Measurements from ENCODE around the gene AGPAT3.

Gene AGPAT3

GRCh38 chr21:43954042-43954441 lies 89.0 kb downstream of the AGPAT3 start:
- DNase-seq (ENCODE audit: low read depth, low spot score): no peak

GRCh38 chr21:43954896-43955295 lies 89.9 kb downstream of the AGPAT3 start:
- DNase-seq (ENCODE audit: low read depth, low spot score): no peak

GRCh38 chr21:43956019-43956669 lies 91.1 kb downstream of the AGPAT3 start:
- DNase-seq (ENCODE audit: low read depth, low spot score): no peak

- DNase-seq (ENCODE audit: low read depth, low spot score): no peak
Observed at GRCh38 chr21:43956670-43957035, 91.6 kb downstream of the AGPAT3 start.

GRCh38 chr21:43957128-43957571 lies 92.1 kb downstream of the AGPAT3 start:
- no peak for DNase-seq (ENCODE audit: low read depth, low spot score)

- no peak for DNase-seq (ENCODE audit: low read depth, low spot score)
Observed at GRCh38 chr21:43957611-43958362, 92.8 kb downstream of the AGPAT3 start.

- DNase-seq (ENCODE audit: low read depth, low spot score): no peak
Observed at GRCh38 chr21:43958364-43959158, 93.5 kb downstream of the AGPAT3 start.

- no peak for DNase-seq (ENCODE audit: low read depth, low spot score)
Observed at GRCh38 chr21:43959231-43960116, 94.5 kb downstream of the AGPAT3 start.

GRCh38 chr21:43961382-43961909 lies 96.4 kb downstream of the AGPAT3 start:
- no peak for DNase-seq (ENCODE audit: low read depth, low spot score)

GRCh38 chr21:43965911-43966585 lies 101.0 kb downstream of the AGPAT3 start:
- DNase-seq (ENCODE audit: low read depth, low spot score): no peak

GRCh38 chr21:43966946-43967512 lies 102.0 kb downstream of the AGPAT3 start:
- DNase-seq (ENCODE audit: low read depth, low spot score): no peak

- DNase-seq (ENCODE audit: low read depth, low spot score): no peak
Observed at GRCh38 chr21:43967981-43968380, 103.0 kb downstream of the AGPAT3 start.

GRCh38 chr21:43968410-43969114 lies 103.5 kb downstream of the AGPAT3 start:
- no peak for DNase-seq (ENCODE audit: low read depth, low spot score)

- no peak for DNase-seq (ENCODE audit: low read depth, low spot score)
Observed at GRCh38 chr21:43969115-43969444, 104.1 kb downstream of the AGPAT3 start.

GRCh38 chr21:43970551-43970950 lies 105.5 kb downstream of the AGPAT3 start:
- no peak for DNase-seq (ENCODE audit: low read depth, low spot score)

- no peak for DNase-seq (ENCODE audit: low read depth, low spot score)
Observed at GRCh38 chr21:43971201-43971991, 106.4 kb downstream of the AGPAT3 start.

- no peak for DNase-seq (ENCODE audit: low read depth, low spot score)
Observed at GRCh38 chr21:43971992-43972255, 106.9 kb downstream of the AGPAT3 start.

- DNase-seq (ENCODE audit: low read depth, low spot score): no peak
Observed at GRCh38 chr21:43972850-43973633, 108.0 kb downstream of the AGPAT3 start.

- DNase-seq (ENCODE audit: low read depth, low spot score): no peak
Observed at GRCh38 chr21:43973634-43973955, 108.6 kb downstream of the AGPAT3 start.

All from smooth muscle cell of the brain vasculature (primary cell).